ENCODE measurements around the gene NELL1. TPM values are rescaled to one million over a fixed set of nuclear protein-coding genes. Genes with fewer than 3 reads are reported as not detected.

NELL1 gene
- total and polyA plus RNA-seq, 7 experiments from 2014 or later = not detected

- POLR2A ChIA-PET = no interaction called here
Measured at GRCh38 chr11:21385669-21386440, 716.5 kb downstream of the NELL1 start.

GRCh38 chr11:21390430-21390829 lies 721.0 kb downstream of the NELL1 start:
- Mint-ChIP-seq H3K36me3 (no peaks in the 10 kb centered on the region), H3K9me3 (peaks cover 0 to 26% (median 2%) of the 10 kb centered on the region in 11 donors), H3K4me1 (no peaks in the 10 kb centered on the region), H3K27ac (no peak overlapping the region), H3K27me3 (no peaks in the 10 kb centered on the region), H3K4me3 (no peak overlapping the region)
- no peaks in the 10 kb centered on the region for H3K4me1 ChIP-seq (ENCODE audit: control insufficient read depth in 2 of 2, insufficient read depth in 2 of 2, low read length in 2 of 2)
- no peaks in the 10 kb centered on the region for H3K36me3 ChIP-seq (ENCODE audit: control insufficient read depth in 2 of 3, insufficient read depth in 3 of 3, low read length in 3 of 3)
- DNase-seq (no peak), ATAC-seq (no peak)
- CTCF ChIA-PET = no interaction called here
- POLR2A ChIA-PET = no interaction called here
- no peak overlapping the region for H3K27ac ChIP-seq (ENCODE audit: low read depth, low read length)
- H3K4me3 ChIP-seq (ENCODE audit: low read length) = no peak overlapping the region
- intact Hi-C loops (cut with micrococcal nuclease) = no loop called here
- H3K27me3 ChIP-seq (ENCODE audit: control insufficient read depth in 2 of 2, insufficient read depth in 2 of 2, low read length in 2 of 2) = no peaks in the 10 kb centered on the region
- no peaks in the 10 kb centered on the region for H3K9me3 ChIP-seq (ENCODE audit: control insufficient read depth in 2 of 3, low read length in 3 of 3)

More at GRCh38 chr11:21385669-21386440, 716.5 kb downstream of the NELL1 start:
- no peaks in the 10 kb centered on the region for H3K36me3 Mint-ChIP-seq
- ATAC-seq (no peak), DNase-seq (no peak)
- CTCF ChIA-PET = no interaction called here
- Histone ChIP-seq H3K4me1 (ENCODE audit: control insufficient read depth in 2 of 2, insufficient read depth in 2 of 2, low read length in 2 of 2) (no peaks in the 10 kb centered on the region), H3K27me3 (ENCODE audit: control insufficient read depth in 2 of 2, insufficient read depth in 2 of 2, low read length in 2 of 2) (no peaks in the 10 kb centered on the region), H3K9me3 (ENCODE audit: control insufficient read depth in 2 of 3, low read length in 3 of 3) (no peaks in the 10 kb centered on the region), H3K36me3 (ENCODE audit: control insufficient read depth in 2 of 3, insufficient read depth in 3 of 3, low read length in 3 of 3) (no peaks in the 10 kb centered on the region), H3K4me3 (ENCODE audit: low read length) (no peak overlapping the region), H3K27ac (ENCODE audit: low read depth, low read length) (no peak overlapping the region)
- H3K27me3 Mint-ChIP-seq = no peaks in the 10 kb centered on the region
- no peak overlapping the region for H3K27ac Mint-ChIP-seq
- intact Hi-C loops (cut with micrococcal nuclease) = no loop called here
- H3K4me1 Mint-ChIP-seq = no peaks in the 10 kb centered on the region
- no peak overlapping the region for H3K4me3 Mint-ChIP-seq
- peaks cover 0 to 22% (median 8%) of the 10 kb centered on the region in 11 donors for H3K9me3 Mint-ChIP-seq

- Histone ChIP-seq H3K27ac (ENCODE audit: low read depth, low read length) (no peak overlapping the region), H3K9me3 (ENCODE audit: control insufficient read depth in 2 of 3, low read length in 3 of 3) (no peaks in the 10 kb centered on the region), H3K36me3 (ENCODE audit: control insufficient read depth in 2 of 3, insufficient read depth in 3 of 3, low read length in 3 of 3) (no peaks in the 10 kb centered on the region), H3K4me3 (ENCODE audit: low read length) (no peak overlapping the region), H3K4me1 (ENCODE audit: control insufficient read depth in 2 of 2, insufficient read depth in 2 of 2, low read length in 2 of 2) (no peaks in the 10 kb centered on the region), H3K27me3 (ENCODE audit: control insufficient read depth in 2 of 2, insufficient read depth in 2 of 2, low read length in 2 of 2) (no peaks in the 10 kb centered on the region)
- ChIA-PET POLR2A (no interaction called here), CTCF (no interaction called here)
- DNase-seq (no peak), ATAC-seq (no peak)
- peaks cover 0 to 18% (median 0%) of the 10 kb centered on the region in 11 donors for H3K9me3 Mint-ChIP-seq
- intact Hi-C loops (cut with micrococcal nuclease) = no loop called here
- no peaks in the 10 kb centered on the region for H3K36me3 Mint-ChIP-seq
- no peaks in the 10 kb centered on the region for H3K27me3 Mint-ChIP-seq
- no peaks in the 10 kb centered on the region for H3K4me1 Mint-ChIP-seq
- no peak overlapping the region for H3K27ac Mint-ChIP-seq
- H3K4me3 Mint-ChIP-seq = no peak overlapping the region
Measured at GRCh38 chr11:21396342-21397008, 727.1 kb downstream of the NELL1 start.

- H3K4me3 Mint-ChIP-seq = no peak overlapping the region
- H3K9me3 Mint-ChIP-seq = peaks cover 0 to 18% (median 1%) of the 10 kb centered on the region in 11 donors
- Histone ChIP-seq H3K4me3 (ENCODE audit: low read length) (no peak overlapping the region), H3K36me3 (ENCODE audit: control insufficient read depth in 2 of 3, insufficient read depth in 3 of 3, low read length in 3 of 3) (no peaks in the 10 kb centered on the region), H3K4me1 (ENCODE audit: control insufficient read depth in 2 of 2, insufficient read depth in 2 of 2, low read length in 2 of 2) (no peaks in the 10 kb centered on the region), H3K27me3 (ENCODE audit: control insufficient read depth in 2 of 2, insufficient read depth in 2 of 2, low read length in 2 of 2) (no peaks in the 10 kb centered on the region), H3K9me3 (ENCODE audit: control insufficient read depth in 2 of 3, low read length in 3 of 3) (no peaks in the 10 kb centered on the region), H3K27ac (ENCODE audit: low read depth, low read length) (no peak overlapping the region)
- ChIA-PET POLR2A (no interaction called here), CTCF (no interaction called here)
- H3K27ac Mint-ChIP-seq = no peak overlapping the region
- DNase-seq (no peak), ATAC-seq (no peak)
- intact Hi-C loops (cut with micrococcal nuclease) = no loop called here
- H3K4me1 Mint-ChIP-seq = no peaks in the 10 kb centered on the region
- no peaks in the 10 kb centered on the region for H3K36me3 Mint-ChIP-seq
- H3K27me3 Mint-ChIP-seq = no peaks in the 10 kb centered on the region
Measured at GRCh38 chr11:21398195-21398594, 728.8 kb downstream of the NELL1 start.

GRCh38 chr11:21401496-21401895 lies 732.1 kb downstream of the NELL1 start:
- CTCF ChIA-PET = no interaction called here

GRCh38 chr11:21402274-21402673 lies 732.9 kb downstream of the NELL1 start:
- H3K27me3 ChIP-seq (ENCODE audit: control insufficient read depth in 2 of 2, insufficient read depth in 2 of 2, low read length in 2 of 2) = no peaks in the 10 kb centered on the region
- H3K9me3 ChIP-seq (ENCODE audit: control insufficient read depth in 2 of 3, low read length in 3 of 3) = no peaks in the 10 kb centered on the region
- H3K27ac Mint-ChIP-seq = no peak overlapping the region
- no peaks in the 10 kb centered on the region for H3K4me1 ChIP-seq (ENCODE audit: control insufficient read depth in 2 of 2, insufficient read depth in 2 of 2, low read length in 2 of 2)
- POLR2A ChIA-PET = no interaction called here
- no peaks in the 10 kb centered on the region for H3K4me1 Mint-ChIP-seq
- H3K27me3 Mint-ChIP-seq = no peaks in the 10 kb centered on the region
- no peak for ATAC-seq
- H3K36me3 ChIP-seq (ENCODE audit: control insufficient read depth in 2 of 3, insufficient read depth in 3 of 3, low read length in 3 of 3) = no peaks in the 10 kb centered on the region
- intact Hi-C loops (cut with micrococcal nuclease) = no loop called here
- CTCF ChIA-PET = no interaction called here
- no peak overlapping the region for H3K4me3 ChIP-seq (ENCODE audit: low read length)
- H3K9me3 Mint-ChIP-seq = peaks cover 0 to 6% (median 0%) of the 10 kb centered on the region in 11 donors
- H3K27ac ChIP-seq (ENCODE audit: low read depth, low read length) = no peak overlapping the region
- DNase-seq = no peak
- no peaks in the 10 kb centered on the region for H3K36me3 Mint-ChIP-seq
- no peak overlapping the region for H3K4me3 Mint-ChIP-seq

More at GRCh38 chr11:21401496-21401895, 732.1 kb downstream of the NELL1 start:
- Mint-ChIP-seq H3K4me3 (no peak overlapping the region), H3K27me3 (no peaks in the 10 kb centered on the region), H3K27ac (peak overlapping the region in 1 of 9 donors; percentile 36), H3K9me3 (peaks cover 0 to 6% (median 3%) of the 10 kb centered on the region in 11 donors), H3K4me1 (no peaks in the 10 kb centered on the region), H3K36me3 (no peaks in the 10 kb centered on the region)
- no peak overlapping the region for H3K27ac ChIP-seq (ENCODE audit: low read depth, low read length)
- no peaks in the 10 kb centered on the region for H3K9me3 ChIP-seq (ENCODE audit: control insufficient read depth in 2 of 3, low read length in 3 of 3)
- DNase-seq = no peak
- H3K36me3 ChIP-seq (ENCODE audit: control insufficient read depth in 2 of 3, insufficient read depth in 3 of 3, low read length in 3 of 3) = no peaks in the 10 kb centered on the region
- POLR2A ChIA-PET = no interaction called here
- H3K27me3 ChIP-seq (ENCODE audit: control insufficient read depth in 2 of 2, insufficient read depth in 2 of 2, low read length in 2 of 2) = no peaks in the 10 kb centered on the region
- intact Hi-C loops (cut with micrococcal nuclease) = no loop called here
- H3K4me3 ChIP-seq (ENCODE audit: low read length) = no peak overlapping the region
- no peaks in the 10 kb centered on the region for H3K4me1 ChIP-seq (ENCODE audit: control insufficient read depth in 2 of 2, insufficient read depth in 2 of 2, low read length in 2 of 2)
- no peak for ATAC-seq

- Mint-ChIP-seq H3K9me3 (peaks cover 0 to 14% (median 4%) of the 10 kb centered on the region in 11 donors), H3K4me3 (no peak overlapping the region), H3K27me3 (no peaks in the 10 kb centered on the region), H3K4me1 (no peaks in the 10 kb centered on the region), H3K36me3 (no peaks in the 10 kb centered on the region), H3K27ac (no peak overlapping the region)
- ATAC-seq (no peak), DNase-seq (no peak)
- H3K27me3 ChIP-seq (ENCODE audit: control insufficient read depth in 2 of 2, insufficient read depth in 2 of 2, low read length in 2 of 2) = no peaks in the 10 kb centered on the region
- intact Hi-C loops (cut with micrococcal nuclease) = no loop called here
- no peaks in the 10 kb centered on the region for H3K4me1 ChIP-seq (ENCODE audit: control insufficient read depth in 2 of 2, insufficient read depth in 2 of 2, low read length in 2 of 2)
- no peaks in the 10 kb centered on the region for H3K9me3 ChIP-seq (ENCODE audit: control insufficient read depth in 2 of 3, low read length in 3 of 3)
- no peaks in the 10 kb centered on the region for H3K36me3 ChIP-seq (ENCODE audit: control insufficient read depth in 2 of 3, insufficient read depth in 3 of 3, low read length in 3 of 3)
- H3K27ac ChIP-seq (ENCODE audit: low read depth, low read length) = no peak overlapping the region
- ChIA-PET CTCF (no interaction called here), POLR2A (no interaction called here)
- H3K4me3 ChIP-seq (ENCODE audit: low read length) = no peak overlapping the region
Measured at GRCh38 chr11:21403069-21403468, 733.7 kb downstream of the NELL1 start.

All from naive thymus-derived CD4-positive, alpha-beta T cell (primary cell).